HL-60 (cell line): ENCODE data around the gene BCAS4.
"Not testable (repeated sequence)": the region's sequence is repeated elsewhere in the genome, so short reads cannot be mapped to it uniquely, and the experiment has no call there.

Experiments
- DNase-seq, 2 experiments: peaks; one replicate each; pipeline ENCODE4 v3.0.0-alpha.2; 2010 to 2020; ENCODE audit warnings: low read depth in 1 of 2, low spot score in 1 of 2
- H3K27ac ChIP-seq: fragments of 250-450 bp; sonication (Bioruptor Pico); replicated peaks from 2 replicates; pipeline ENCODE4 v1.5.1; 2020; ENCODE audit warnings: mild to moderate bottlenecking, moderate library complexity
- H3K27me3 ChIP-seq: fragments of 250-450 bp; sonication (Bioruptor Pico); 2 replicates; pipeline ENCODE4 v1.5.1; 2021; ENCODE audit warnings: mild to moderate bottlenecking, moderate library complexity; ENCODE audit not compliant: insufficient read depth, poor library complexity, severe bottlenecking
- H3K4me3 ChIP-seq: replicated peaks from 2 replicates; pipeline ENCODE4 v1.5.1; 2011; ENCODE audit warnings: mild to moderate bottlenecking, control low read depth, low read length; ENCODE audit not compliant: insufficient read depth
- CTCF ChIP-seq: IDR thresholded peaks from one replicate; pipeline ENCODE4 v1.5.1; 2011; ENCODE audit warnings: low read length, control low read depth, inconsistent platforms; ENCODE audit not compliant: insufficient read depth
- GABPA ChIP-seq: IDR thresholded peaks from 2 replicates; pipeline ENCODE4 v1.6.1; 2012; ENCODE audit warnings: low read depth
- POLR2AphosphoS5 ChIP-seq: IDR thresholded peaks from 2 replicates; pipeline ENCODE4 v1.6.1; 2012; ENCODE audit warnings: low read depth
- SPI1 ChIP-seq: IDR thresholded peaks from 2 replicates; pipeline ENCODE4 v1.6.1; 2012; ENCODE audit warnings: low read depth, mild to moderate bottlenecking, borderline replicate concordance
- TF ChIP-seq, protein P1 (sequence below): IDR thresholded peaks from 2 replicates; pipeline ENCODE4 v1.6.1; 2012; ENCODE audit warnings: low read depth; ENCODE audit not compliant: insufficient replicate concordance

BCAS4 gene

DNA sequence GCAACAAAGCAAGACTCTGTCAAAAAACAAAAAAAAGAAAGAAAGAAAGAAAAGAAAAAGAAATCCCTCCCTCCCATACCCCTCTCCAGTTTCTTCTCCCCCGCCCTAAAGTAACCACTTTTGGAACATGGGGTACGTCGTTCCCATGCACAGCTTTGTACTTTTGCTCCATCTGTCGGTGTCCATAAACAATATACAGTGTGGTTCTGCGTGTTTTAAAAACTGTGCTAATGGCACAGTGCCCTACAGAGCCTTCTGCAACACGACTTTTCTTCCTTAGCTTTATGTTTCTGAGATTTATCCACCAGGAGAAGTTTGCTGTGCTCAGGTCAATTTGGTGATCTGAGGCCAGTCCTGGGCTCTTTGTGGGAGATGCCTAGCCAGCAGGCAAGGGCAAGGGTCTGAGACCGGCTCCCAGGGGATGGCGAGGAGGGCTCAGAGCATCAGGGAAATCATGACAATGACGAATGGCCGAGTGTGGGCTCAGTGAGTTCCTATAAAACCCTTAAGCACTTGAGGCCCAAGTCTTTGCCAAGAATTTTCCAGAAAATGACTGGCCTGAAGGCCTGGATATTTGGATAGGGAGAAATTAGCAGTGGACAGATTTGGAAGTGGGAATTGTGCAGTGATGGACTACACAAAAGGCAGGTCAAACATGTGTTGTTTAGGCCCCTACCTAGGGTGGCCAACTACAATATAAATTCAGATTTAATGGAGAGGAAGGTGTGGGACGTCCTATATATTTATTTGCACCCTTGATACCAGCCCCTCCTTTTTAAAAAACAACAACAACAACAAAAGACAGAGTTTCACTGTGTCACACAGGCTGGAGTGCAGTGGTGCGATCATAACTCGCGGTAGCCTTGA lies 1.9 kb upstream of the BCAS4 start:
- DNase-seq = no peak
- Histone ChIP-seq H3K27ac (no peak overlapping the region), H3K27me3 (peaks cover 8% of the 10 kb centered on the region), H3K4me3 (no peak overlapping the region)
- TF ChIP-seq CTCF (no peak), SPI1 (no peak), POLR2AphosphoS5 (no peak), GABPA (no peak)
- TF ChIP-seq, protein P1, sequence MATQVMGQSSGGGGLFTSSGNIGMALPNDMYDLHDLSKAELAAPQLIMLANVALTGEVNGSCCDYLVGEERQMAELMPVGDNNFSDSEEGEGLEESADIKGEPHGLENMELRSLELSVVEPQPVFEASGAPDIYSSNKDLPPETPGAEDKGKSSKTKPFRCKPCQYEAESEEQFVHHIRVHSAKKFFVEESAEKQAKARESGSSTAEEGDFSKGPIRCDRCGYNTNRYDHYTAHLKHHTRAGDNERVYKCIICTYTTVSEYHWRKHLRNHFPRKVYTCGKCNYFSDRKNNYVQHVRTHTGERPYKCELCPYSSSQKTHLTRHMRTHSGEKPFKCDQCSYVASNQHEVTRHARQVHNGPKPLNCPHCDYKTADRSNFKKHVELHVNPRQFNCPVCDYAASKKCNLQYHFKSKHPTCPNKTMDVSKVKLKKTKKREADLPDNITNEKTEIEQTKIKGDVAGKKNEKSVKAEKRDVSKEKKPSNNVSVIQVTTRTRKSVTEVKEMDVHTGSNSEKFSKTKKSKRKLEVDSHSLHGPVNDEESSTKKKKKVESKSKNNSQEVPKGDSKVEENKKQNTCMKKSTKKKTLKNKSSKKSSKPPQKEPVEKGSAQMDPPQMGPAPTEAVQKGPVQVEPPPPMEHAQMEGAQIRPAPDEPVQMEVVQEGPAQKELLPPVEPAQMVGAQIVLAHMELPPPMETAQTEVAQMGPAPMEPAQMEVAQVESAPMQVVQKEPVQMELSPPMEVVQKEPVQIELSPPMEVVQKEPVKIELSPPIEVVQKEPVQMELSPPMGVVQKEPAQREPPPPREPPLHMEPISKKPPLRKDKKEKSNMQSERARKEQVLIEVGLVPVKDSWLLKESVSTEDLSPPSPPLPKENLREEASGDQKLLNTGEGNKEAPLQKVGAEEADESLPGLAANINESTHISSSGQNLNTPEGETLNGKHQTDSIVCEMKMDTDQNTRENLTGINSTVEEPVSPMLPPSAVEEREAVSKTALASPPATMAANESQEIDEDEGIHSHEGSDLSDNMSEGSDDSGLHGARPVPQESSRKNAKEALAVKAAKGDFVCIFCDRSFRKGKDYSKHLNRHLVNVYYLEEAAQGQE = no peak

DNA sequence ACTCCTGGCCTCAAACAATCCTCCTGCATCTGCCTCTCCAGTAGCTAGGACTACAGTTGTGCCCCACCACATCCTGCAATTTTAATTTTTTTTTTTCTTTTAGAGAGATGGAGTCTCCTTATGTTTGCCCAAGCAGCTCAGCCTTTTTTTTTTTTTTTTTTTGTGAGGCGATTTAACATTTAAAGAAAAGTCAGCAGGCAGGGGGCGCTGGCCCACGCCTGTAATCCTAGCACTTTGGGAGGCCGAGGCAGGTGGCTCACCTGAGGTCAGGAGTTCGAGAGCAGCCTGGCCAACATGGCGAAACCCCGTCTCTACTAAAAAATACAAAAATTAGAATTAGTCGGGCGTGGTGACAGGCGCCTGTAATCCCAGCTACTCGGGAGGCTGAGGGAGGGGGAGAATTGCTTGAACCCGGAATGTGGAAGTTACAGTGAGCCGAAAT lies 1.3 kb upstream of the BCAS4 start:
- H3K27me3 ChIP-seq, H3K27ac ChIP-seq: not testable (repeated sequence)

DNA sequence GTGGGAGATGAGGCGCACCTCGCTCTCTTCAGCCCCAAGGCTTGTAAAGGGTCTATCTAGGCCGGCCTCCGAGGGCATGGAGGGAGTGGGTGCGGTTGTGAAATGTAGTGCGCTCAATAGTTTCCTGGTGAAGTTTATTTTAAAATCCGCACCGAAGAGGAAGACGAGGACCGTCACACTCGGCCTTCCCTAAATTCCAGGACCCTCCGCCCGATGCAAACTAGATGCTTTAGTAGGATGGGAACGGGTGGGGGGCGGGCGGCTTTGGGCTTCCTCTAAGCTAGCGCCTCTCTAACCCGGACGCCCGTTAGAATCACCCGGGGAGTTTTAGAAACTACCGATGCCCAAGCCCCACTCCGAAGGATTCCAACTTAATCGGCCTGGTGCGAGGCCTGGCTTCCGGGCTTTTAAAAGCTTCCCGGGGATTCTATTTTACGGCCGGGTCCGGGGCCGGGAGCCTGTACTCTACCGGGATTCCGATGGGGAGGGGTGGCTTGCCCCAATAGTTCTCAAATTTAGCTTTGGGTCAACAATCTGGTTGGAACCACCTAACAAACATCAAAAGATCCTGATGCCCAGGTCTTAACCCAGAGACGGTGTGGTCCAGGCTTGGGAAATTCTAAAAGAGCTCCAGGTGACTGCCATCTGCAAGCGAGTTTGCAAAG lies 548 bp upstream of the BCAS4 start:
- no peak for TF ChIP-seq GABPA
- TF ChIP-seq SPI1 = no peak
- TF ChIP-seq POLR2AphosphoS5 = no peak
- TF ChIP-seq, protein P1 = no peak
- no peak for TF ChIP-seq CTCF
- H3K27ac ChIP-seq = no peak overlapping the region
- peak overlapping the region; percentile 37 for H3K4me3 ChIP-seq
- DNase-seq = no peak
- peaks cover 8% of the 10 kb centered on the region for H3K27me3 ChIP-seq

More for the DNA sequence above, 1.3 kb upstream of the BCAS4 start:
- not testable (repeated sequence) for H3K4me3 ChIP-seq
- DNase-seq = peak in 1 of 2 experiments; percentile 22

DNA sequence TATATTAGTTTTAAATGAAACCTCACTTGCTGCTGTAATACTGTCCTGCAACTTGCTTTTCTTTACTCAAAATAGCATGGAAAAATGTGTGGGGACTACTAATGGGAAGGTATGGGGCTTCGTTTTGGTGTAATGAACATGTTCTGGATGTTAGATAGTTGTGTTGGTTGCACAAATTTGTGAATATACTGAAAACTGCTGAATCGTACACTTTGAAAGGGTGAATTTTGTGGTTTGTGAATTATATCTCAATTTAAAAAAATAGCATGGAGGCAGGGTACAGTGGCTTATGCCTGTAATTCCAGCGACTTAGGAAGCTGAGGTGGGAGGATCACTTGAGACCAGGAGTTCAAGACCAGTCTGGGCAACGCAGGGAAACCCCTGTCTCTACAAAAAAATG lies 2.3 kb downstream of the BCAS4 start:
- H3K27me3 ChIP-seq = peaks cover 8% of the 10 kb centered on the region
- H3K4me3 ChIP-seq = no peak overlapping the region
- no peak for TF ChIP-seq POLR2AphosphoS5
- TF ChIP-seq GABPA = no peak
- no peak for TF ChIP-seq CTCF
- TF ChIP-seq SPI1 = no peak
- TF ChIP-seq, protein P1 = no peak
- no peak for DNase-seq
- H3K27ac ChIP-seq = no peak overlapping the region
